Measurements from ENCODE around the gene KCNMB2. TPM values are rescaled to one million over a fixed set of nuclear protein-coding genes. Genes with fewer than 3 reads are reported as not detected.

The KCNMB2 gene
- total and polyA plus RNA-seq, 2 donors (not counting 1 experiment from before 2014, with no cell fraction given) = 0.17 TPM; not detected in 1

- peak in 1 of 2 donors; percentile 18 for DNase-seq (ENCODE audit: low read depth in 2 of 2)
- Histone ChIP-seq H4K20me1 (ENCODE audit: control insufficient read depth, extremely low read depth, insufficient read depth, low read length) (no peaks in the 10 kb centered on the region), H3K79me2 (ENCODE audit: control insufficient read depth, insufficient read depth, low read length) (no peaks in the 10 kb centered on the region), H3K4me1 (ENCODE audit: control insufficient read depth, extremely low read depth, insufficient read depth, low read length) (no peaks in the 10 kb centered on the region), H3K9me3 (ENCODE audit: control insufficient read depth, insufficient read depth, low read depth, low read length) (no peaks in the 10 kb centered on the region), H2AFZ (ENCODE audit: low read length) (no peak overlapping the region), H3K9ac (ENCODE audit: insufficient read depth, low read length) (no peak overlapping the region), H3K27ac (ENCODE audit: insufficient read depth, low read length) (no peak overlapping the region), H3K27me3 (ENCODE audit: control insufficient read depth, insufficient read depth, low read length) (no peaks in the 10 kb centered on the region), H3K4me2 (ENCODE audit: extremely low read depth, insufficient read depth, low read length) (no peak overlapping the region), H3K36me3 (ENCODE audit: control insufficient read depth, insufficient read depth, low read length) (no peaks in the 10 kb centered on the region), H3K4me3 (replicated peaks in 1 of 4; ENCODE audit: control extremely low read depth in 1 of 4, insufficient read depth in 1 of 4, low read depth in 3 of 4, low read length in 4 of 4) (no peak overlapping the region)
- TF ChIP-seq CTCF (conservative IDR thresholded peaks at IDR 0.05 in 1 of 2, IDR thresholded peaks at IDR 0.05 in 1 of 2; ENCODE audit: low read depth in 1 of 2, low read length in 2 of 2) (no peak), EZH2 (IDR thresholded peaks at IDR 0.05; ENCODE audit: low read length, missing control alignments) (no peak)
These were observed 136.0 kb downstream of the KCNMB2 start for GRCh38 chr3:178672275-178672674.

- no peaks in the 10 kb centered on the region for H3K27me3 ChIP-seq (ENCODE audit: control insufficient read depth, insufficient read depth, low read length)
- no peak overlapping the region for H3K27ac ChIP-seq (ENCODE audit: insufficient read depth, low read length)
- H4K20me1 ChIP-seq (ENCODE audit: control insufficient read depth, extremely low read depth, insufficient read depth, low read length) = no peaks in the 10 kb centered on the region
- no peaks in the 10 kb centered on the region for H3K9me3 ChIP-seq (ENCODE audit: control insufficient read depth, insufficient read depth, low read depth, low read length)
- no peak overlapping the region for H3K9ac ChIP-seq (ENCODE audit: insufficient read depth, low read length)
- no peaks in the 10 kb centered on the region for H3K79me2 ChIP-seq (ENCODE audit: control insufficient read depth, insufficient read depth, low read length)
- H2AFZ ChIP-seq (ENCODE audit: low read length) = no peak overlapping the region
- no peak overlapping the region for H3K4me3 ChIP-seq (replicated peaks in 1 of 4; ENCODE audit: control extremely low read depth in 1 of 4, insufficient read depth in 1 of 4, low read depth in 3 of 4, low read length in 4 of 4)
- no peaks in the 10 kb centered on the region for H3K36me3 ChIP-seq (ENCODE audit: control insufficient read depth, insufficient read depth, low read length)
- no peak for DNase-seq (ENCODE audit: low read depth in 2 of 2)
- H3K4me1 ChIP-seq (ENCODE audit: control insufficient read depth, extremely low read depth, insufficient read depth, low read length) = no peaks in the 10 kb centered on the region
- no peak overlapping the region for H3K4me2 ChIP-seq (ENCODE audit: extremely low read depth, insufficient read depth, low read length)
- TF ChIP-seq CTCF (conservative IDR thresholded peaks at IDR 0.05 in 1 of 2, IDR thresholded peaks at IDR 0.05 in 1 of 2; ENCODE audit: low read depth in 1 of 2, low read length in 2 of 2) = no peak
- TF ChIP-seq EZH2 (IDR thresholded peaks at IDR 0.05; ENCODE audit: low read length, missing control alignments) = no peak
These were observed 137.3 kb downstream of the KCNMB2 start for GRCh38 chr3:178673529-178673928.

- no peak for DNase-seq (ENCODE audit: low read depth in 2 of 2)
- no peaks in the 10 kb centered on the region for H3K36me3 ChIP-seq (ENCODE audit: control insufficient read depth, insufficient read depth, low read length)
- H3K9me3 ChIP-seq (ENCODE audit: control insufficient read depth, insufficient read depth, low read depth, low read length) = no peaks in the 10 kb centered on the region
- no peaks in the 10 kb centered on the region for H3K27me3 ChIP-seq (ENCODE audit: control insufficient read depth, insufficient read depth, low read length)
- no peak overlapping the region for H2AFZ ChIP-seq (ENCODE audit: low read length)
- TF ChIP-seq CTCF (conservative IDR thresholded peaks at IDR 0.05 in 1 of 2, IDR thresholded peaks at IDR 0.05 in 1 of 2; ENCODE audit: low read depth in 1 of 2, low read length in 2 of 2) = no peak
- no peak for TF ChIP-seq EZH2 (IDR thresholded peaks at IDR 0.05; ENCODE audit: low read length, missing control alignments)
- H3K4me1 ChIP-seq (ENCODE audit: control insufficient read depth, extremely low read depth, insufficient read depth, low read length) = no peaks in the 10 kb centered on the region
- H3K4me3 ChIP-seq (replicated peaks in 1 of 4; ENCODE audit: control extremely low read depth in 1 of 4, insufficient read depth in 1 of 4, low read depth in 3 of 4, low read length in 4 of 4) = no peak overlapping the region
- H3K9ac ChIP-seq (ENCODE audit: insufficient read depth, low read length) = no peak overlapping the region
- no peaks in the 10 kb centered on the region for H3K79me2 ChIP-seq (ENCODE audit: control insufficient read depth, insufficient read depth, low read length)
- H4K20me1 ChIP-seq (ENCODE audit: control insufficient read depth, extremely low read depth, insufficient read depth, low read length) = no peaks in the 10 kb centered on the region
- H3K4me2 ChIP-seq (ENCODE audit: extremely low read depth, insufficient read depth, low read length) = no peak overlapping the region
- no peak overlapping the region for H3K27ac ChIP-seq (ENCODE audit: insufficient read depth, low read length)
These were observed 139.8 kb downstream of the KCNMB2 start for GRCh38 chr3:178676077-178676476.

All from fibroblast of lung (primary cell).